Kidney (tissue), 14 donors: ENCODE measurements around the gene KIAA1328. TPM values are rescaled to one million over a fixed set of nuclear protein-coding genes. Genes with fewer than 3 reads are reported as not detected.

Experiments used
- DNase-seq, 5 donors: peaks; one replicate each; pipeline ENCODE4 v3.0.0-alpha.2; 2013 to 2020
- FAIRE-seq: peaks from 2 replicates; lab custom pipeline; 2012; peaks lifted over from hg19 to GRCh38; lab: Jason Lieb, UNC
- H3K27ac ChIP-seq, 2 donors: one replicate each; pipeline ENCODE4 v1.7.0; 2013; ENCODE audit warnings: low read depth in 2 of 2, low read length in 2 of 2, inconsistent platforms in 1 of 2
- H3K27me3 ChIP-seq: one replicate; pipeline ENCODE4 v1.7.1; 2013; ENCODE audit warnings: low read length, inconsistent platforms; ENCODE audit not compliant: control insufficient read depth, insufficient read depth
- H3K36me3 ChIP-seq, 3 donors: one replicate each; pipeline versions ENCODE4 v1.7.0 to v1.7.1; 2013; ENCODE audit warnings: low read length in 3 of 3, control low read depth in 1 of 3, inconsistent platforms in 1 of 3; ENCODE audit not compliant: insufficient read depth in 3 of 3, control insufficient read depth in 2 of 3
- H3K4me1 ChIP-seq, 3 donors: one replicate each; pipeline versions ENCODE4 v1.7.0 to v1.7.1; 2013; ENCODE audit warnings: low read length in 3 of 3, inconsistent platforms in 1 of 3, low read depth in 1 of 3; ENCODE audit not compliant: control insufficient read depth in 2 of 3, insufficient read depth in 2 of 3
- H3K4me3 ChIP-seq, 3 donors: one replicate each; pipeline versions ENCODE4 v1.7.0 to v1.8.1; 2013; ENCODE audit warnings: low read length in 3 of 3, control low read depth in 1 of 3, inconsistent platforms in 1 of 3
- H3K9ac ChIP-seq, 3 donors: one replicate each; pipeline versions ENCODE4 v1.7.0 to v1.7.1; 2013; ENCODE audit warnings: low read length in 3 of 3, control low read depth in 1 of 3, inconsistent platforms in 1 of 3
- H3K9me3 ChIP-seq, 3 donors: one replicate each; pipeline versions ENCODE4 v1.7.0 to v1.7.1; 2013; ENCODE audit warnings: low read length in 3 of 3, control low read depth in 1 of 3, inconsistent platforms in 1 of 3; ENCODE audit not compliant: control insufficient read depth in 2 of 3, insufficient read depth in 1 of 3
- intact Hi-C: fragments of 100-400 bp; cut with DNase I; formaldehyde crosslinking; loops from one replicate; pipeline ENCODE4 v1.11.1; 2022
- polyA plus RNA-seq: library from polyadenylated mRNA; stranded (reverse); fragments of 350-450 nt; fragmentation: Illumina TruSeq; extraction: RNeasy Lipid Tissue Mini Kit (QIAGEN cat#74804); gene quantifications from one replicate; pipeline ENCODE4 v1.2.3, GENCODE V29; 2014; ENCODE audit warnings: low read depth, low replicate concordance; ENCODE audit not compliant: insufficient read depth
- total RNA-seq: library from RNA; stranded (reverse); fragmentation: NEBNext Ultra II Directional; extraction: Animal tissue kit (Norgen Biotek cat#: 25700); gene quantifications from one replicate; pipeline ENCODE4 v1.2.1, GENCODE V29; 2021
- TF ChIP-seq, protein P1 (sequence below): IDR thresholded peaks from 3 replicates; pipeline ENCODE4 v1.5.1; 2012; ENCODE audit warnings: mild to moderate bottlenecking, moderate library complexity, borderline replicate concordance; ENCODE audit not compliant: insufficient read depth; ENCODE audit errors: extremely low read depth
- donor health status: control.
- donor health status: control.
- donor health status: control.
- donor health status: control.
- donor health status: control.
- donor health status: DM: yes; HTN: yes; CAD: no.
- donor health status: Normal renal cell carcinoma (clear cell type).

KIAA1328 gene
- total and polyA plus RNA-seq, 2 donors from 2014 or later, result 2.7 to 11.6 TPM

DNA sequence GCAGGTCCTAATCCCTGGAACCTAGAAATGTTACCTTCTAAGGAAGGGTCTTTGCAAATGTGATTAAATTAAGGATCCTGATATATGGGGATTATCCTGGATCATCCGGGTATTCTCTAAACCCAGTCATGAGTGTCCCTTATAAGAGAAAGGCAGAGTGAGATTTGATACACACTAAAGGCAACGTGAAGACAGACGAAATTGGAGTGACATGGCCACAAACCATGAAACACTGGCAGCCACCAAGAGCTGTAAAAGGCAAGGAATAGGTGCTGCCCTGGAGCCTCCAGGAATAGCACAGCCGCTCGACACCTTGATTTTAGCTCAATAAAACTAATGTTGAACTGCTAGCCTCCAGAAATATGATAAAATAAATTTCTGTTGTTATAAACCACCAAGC lies 45.1 kb upstream of the KIAA1328 start:
- FAIRE-seq (no peak), DNase-seq (no peak)
- TF ChIP-seq, protein P1, sequence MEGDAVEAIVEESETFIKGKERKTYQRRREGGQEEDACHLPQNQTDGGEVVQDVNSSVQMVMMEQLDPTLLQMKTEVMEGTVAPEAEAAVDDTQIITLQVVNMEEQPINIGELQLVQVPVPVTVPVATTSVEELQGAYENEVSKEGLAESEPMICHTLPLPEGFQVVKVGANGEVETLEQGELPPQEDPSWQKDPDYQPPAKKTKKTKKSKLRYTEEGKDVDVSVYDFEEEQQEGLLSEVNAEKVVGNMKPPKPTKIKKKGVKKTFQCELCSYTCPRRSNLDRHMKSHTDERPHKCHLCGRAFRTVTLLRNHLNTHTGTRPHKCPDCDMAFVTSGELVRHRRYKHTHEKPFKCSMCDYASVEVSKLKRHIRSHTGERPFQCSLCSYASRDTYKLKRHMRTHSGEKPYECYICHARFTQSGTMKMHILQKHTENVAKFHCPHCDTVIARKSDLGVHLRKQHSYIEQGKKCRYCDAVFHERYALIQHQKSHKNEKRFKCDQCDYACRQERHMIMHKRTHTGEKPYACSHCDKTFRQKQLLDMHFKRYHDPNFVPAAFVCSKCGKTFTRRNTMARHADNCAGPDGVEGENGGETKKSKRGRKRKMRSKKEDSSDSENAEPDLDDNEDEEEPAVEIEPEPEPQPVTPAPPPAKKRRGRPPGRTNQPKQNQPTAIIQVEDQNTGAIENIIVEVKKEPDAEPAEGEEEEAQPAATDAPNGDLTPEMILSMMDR, result no peak
- Histone ChIP-seq H3K27ac (no peak overlapping the region), H3K36me3 (peaks cover 0 to 13% (median 6%) of the 10 kb centered on the region in 3 donors), H3K27me3 (no peaks in the 10 kb centered on the region), H3K9me3 (no peaks in the 10 kb centered on the region), H3K4me1 (peaks cover 0 to 2% (median 0%) of the 10 kb centered on the region in 3 donors), H3K4me3 (no peak overlapping the region), H3K9ac (no peak overlapping the region)
- intact Hi-C loops, result no loop called here

DNA sequence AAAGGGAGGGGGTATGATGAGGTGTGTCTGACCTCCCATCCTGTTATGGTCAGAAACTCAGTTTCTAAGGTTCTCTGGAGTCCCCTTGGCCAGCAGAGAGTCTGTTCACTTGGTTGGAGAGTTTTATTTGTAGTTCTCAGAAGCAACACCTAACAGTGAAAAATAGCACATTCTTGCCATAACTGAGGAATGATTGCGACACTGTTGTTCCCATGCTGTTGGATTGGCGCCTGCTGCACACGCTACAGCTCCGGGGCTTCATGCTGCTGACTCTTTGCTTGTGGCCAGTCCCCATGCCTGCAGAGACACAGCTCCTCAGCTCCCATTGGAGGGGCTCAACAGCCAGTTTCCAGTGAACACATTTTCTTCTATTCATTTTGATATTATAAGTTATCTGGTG lies 42.2 kb upstream of the KIAA1328 start:
- H3K27ac ChIP-seq, result no peak overlapping the region
- TF ChIP-seq, protein P1, result no peak
- H3K4me1 ChIP-seq, result peaks cover 0 to 2% (median 0%) of the 10 kb centered on the region in 3 donors
- intact Hi-C loops, result no loop called here
- H3K27me3 ChIP-seq, result no peaks in the 10 kb centered on the region
- no peak overlapping the region for H3K4me3 ChIP-seq
- H3K36me3 ChIP-seq, result peaks cover 0 to 8% (median 0%) of the 10 kb centered on the region in 3 donors
- H3K9me3 ChIP-seq, result no peaks in the 10 kb centered on the region
- FAIRE-seq (no peak), DNase-seq (peak in 1 of 5 donors; percentile 83)
- H3K9ac ChIP-seq, result no peak overlapping the region

DNA sequence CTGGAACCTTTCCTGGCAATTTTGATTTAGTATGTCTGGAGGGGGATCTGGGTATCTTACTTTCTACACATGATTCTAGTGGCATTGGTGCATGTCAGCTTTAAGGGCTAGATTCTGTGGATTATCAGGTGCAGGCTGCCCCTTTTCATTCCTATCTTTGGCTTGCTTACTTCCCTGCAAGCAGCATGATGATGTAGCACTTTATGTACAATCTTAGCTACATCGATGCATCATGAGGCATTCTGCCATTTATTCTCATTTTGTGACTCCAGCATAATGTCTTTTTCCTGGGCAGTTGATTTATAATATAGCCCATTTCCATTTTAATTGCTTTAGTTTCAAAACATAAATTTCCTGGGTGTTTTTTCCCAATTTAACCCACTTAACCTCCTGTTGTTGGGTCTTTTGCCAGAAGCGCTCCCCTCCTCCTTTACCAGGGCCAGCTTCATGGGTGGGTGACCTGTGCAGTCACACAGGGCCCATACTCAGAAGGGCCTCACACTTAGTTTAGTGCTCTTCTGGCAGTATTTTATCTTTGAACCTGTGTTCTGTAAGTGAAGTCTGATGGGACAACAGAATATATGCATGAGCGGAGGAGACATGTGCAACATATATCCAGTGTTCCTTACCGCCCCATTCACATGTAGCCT lies 36.2 kb upstream of the KIAA1328 start:
- H3K4me1 ChIP-seq, result no peaks in the 10 kb centered on the region
- H3K27me3 ChIP-seq, result no peaks in the 10 kb centered on the region
- H3K36me3 ChIP-seq, result peaks cover 5 to 10% (median 10%) of the 10 kb centered on the region in 3 donors
- no peak for DNase-seq
- no peak overlapping the region for H3K27ac ChIP-seq
- no peak overlapping the region for H3K4me3 ChIP-seq
- TF ChIP-seq, protein P1, result no peak
- H3K9me3 ChIP-seq, result no peaks in the 10 kb centered on the region
- no peak overlapping the region for H3K9ac ChIP-seq
- intact Hi-C loops, result no loop called here
- FAIRE-seq, result no peak
